IPS DF 6.9 (cell line): ENCODE data around the gene KCNJ13.

Source experiments
- DNase-seq: peaks from one replicate; pipeline ENCODE4 v3.0.0-alpha.2; 2013; ENCODE audit warnings: low read depth, low spot score
- H3K27ac ChIP-seq: one replicate; pipeline ENCODE4 v1.5.1; 2013; ENCODE audit warnings: low read length, control low read depth
- H3K27me3 ChIP-seq: 2 replicates; pipeline ENCODE4 v1.6.1; 2013; ENCODE audit warnings: mild to moderate bottlenecking, low read length; ENCODE audit not compliant: control insufficient read depth, insufficient read depth
- H3K36me3 ChIP-seq: 2 replicates; pipeline ENCODE4 v1.6.1; 2013; ENCODE audit warnings: low read length; ENCODE audit not compliant: control insufficient read depth, insufficient read depth
- H3K4me1 ChIP-seq: 2 replicates; pipeline ENCODE4 v1.6.1; 2013; ENCODE audit warnings: low read length; ENCODE audit not compliant: control insufficient read depth, insufficient read depth
- H3K4me3 ChIP-seq: 2 replicates; pipeline ENCODE4 v1.5.1; 2013; ENCODE audit warnings: mild to moderate bottlenecking, low read length
- H3K9me3 ChIP-seq: 2 replicates; pipeline ENCODE4 v1.6.1; 2013; ENCODE audit warnings: low read length, inconsistent platforms; ENCODE audit not compliant: control insufficient read depth, insufficient read depth
- WGBS: extraction: QIAGEN DNeasy Blood & Tissue Kit; methylation state at CpG from one replicate; pipeline ENCODE4 v1.1.7; 2013; ENCODE audit warnings: mixed read lengths, missing lambda C conversion rate; ENCODE audit not compliant: insufficient read length, insufficient coverage; 5-methylcytosine and 5-hydroxymethylcytosine counted together

The KCNJ13 gene

DNA sequence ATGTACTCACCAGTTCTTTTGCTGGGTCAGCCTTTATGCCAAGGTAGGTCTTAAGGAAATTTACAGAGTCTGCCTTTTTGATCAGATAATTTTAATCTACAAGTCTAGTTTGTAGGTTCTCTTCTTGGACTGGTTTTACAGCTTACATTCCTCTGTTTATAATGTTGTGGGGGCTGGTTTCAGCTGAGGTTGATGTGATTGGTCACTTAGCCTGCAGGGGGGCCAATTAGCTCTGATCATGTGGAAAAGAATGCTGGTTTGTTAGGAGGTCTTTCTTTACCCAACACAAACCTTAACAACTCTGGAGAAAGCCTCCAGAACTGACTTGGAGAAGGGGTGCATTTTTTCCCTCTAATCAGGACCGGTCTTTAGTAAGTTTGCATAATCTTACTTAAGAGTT is at the start of gene KCNJ13:
TSS of gene KCNJ13 (minus strand) at position 131 of the 400 bp plus-strand sequence. CDS start 5,203 bp downstream, outside the sequence.
- H3K36me3 ChIP-seq: no peaks in the 10 kb centered on the region
- no peak within 1 kb of the TSS for H3K27ac ChIP-seq
- H3K27me3 ChIP-seq: no peaks in the 10 kb centered on the region
- no peak within 1 kb of the TSS for H3K4me3 ChIP-seq
- no peaks in the 10 kb centered on the region for H3K9me3 ChIP-seq
- WGBS: no CpG with 5 or more reads among the region's 1 CpG
- no peak for DNase-seq
- H3K4me1 ChIP-seq: no peaks in the 10 kb centered on the region

DNA sequence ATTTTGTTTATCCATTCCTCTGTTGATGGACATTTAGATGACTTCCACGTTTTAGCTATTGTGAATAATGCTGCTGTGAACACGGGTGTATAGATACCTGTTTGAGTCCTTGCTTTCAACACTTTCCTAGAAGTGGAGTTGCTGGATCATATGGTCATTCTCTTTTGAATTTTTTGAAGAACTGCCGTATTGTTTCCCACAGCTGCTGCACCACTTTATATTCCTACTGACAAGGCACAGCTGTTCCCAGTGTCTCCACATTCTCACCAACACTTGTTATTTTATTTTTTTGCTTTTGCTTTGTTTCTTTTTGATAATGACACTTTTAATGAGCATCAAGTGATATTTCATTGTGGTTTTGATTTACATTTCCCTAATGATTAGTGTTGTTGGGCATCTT is 41.4 kb upstream of the KCNJ13 start:
- no CpG with 5 or more reads among the region's 3 CpGs for WGBS
- Histone ChIP-seq H3K36me3 (peaks cover 4% of the 10 kb centered on the region; the same call in 1 of the 2 replicates), H3K4me3 (no peak overlapping the region), H3K27me3 (no peaks in the 10 kb centered on the region), H3K27ac (no peak overlapping the region), H3K4me1 (no peaks in the 10 kb centered on the region), H3K9me3 (no peaks in the 10 kb centered on the region)
- no peak for DNase-seq

DNA sequence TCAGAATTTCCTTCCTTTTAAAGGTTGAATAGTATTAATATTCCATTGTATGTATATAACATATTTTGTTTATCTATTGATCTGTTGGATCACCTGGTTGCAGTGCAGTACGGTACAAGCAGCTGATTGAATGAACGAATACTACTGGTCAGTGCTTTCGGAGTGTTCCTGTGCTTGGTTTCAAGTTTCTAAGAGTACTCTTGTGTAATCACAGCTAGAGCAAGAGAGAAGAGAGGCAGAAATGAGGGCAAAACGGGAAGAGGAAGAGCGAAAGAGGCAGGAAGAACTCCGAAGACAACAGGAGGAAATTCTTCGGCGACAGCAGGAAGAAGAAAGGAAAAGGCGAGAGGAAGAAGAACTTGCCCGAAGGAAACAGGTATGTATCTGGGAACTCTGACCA is 40.3 kb upstream of the KCNJ13 start:
- no peak for DNase-seq
- WGBS: no CpG with 5 or more reads among the region's 10 CpGs
- Histone ChIP-seq H3K4me3 (no peak overlapping the region), H3K36me3 (peaks cover 4% of the 10 kb centered on the region; the same call in 1 of the 2 replicates), H3K27ac (no peak overlapping the region), H3K27me3 (no peaks in the 10 kb centered on the region), H3K9me3 (no peaks in the 10 kb centered on the region), H3K4me1 (no peaks in the 10 kb centered on the region)

DNA sequence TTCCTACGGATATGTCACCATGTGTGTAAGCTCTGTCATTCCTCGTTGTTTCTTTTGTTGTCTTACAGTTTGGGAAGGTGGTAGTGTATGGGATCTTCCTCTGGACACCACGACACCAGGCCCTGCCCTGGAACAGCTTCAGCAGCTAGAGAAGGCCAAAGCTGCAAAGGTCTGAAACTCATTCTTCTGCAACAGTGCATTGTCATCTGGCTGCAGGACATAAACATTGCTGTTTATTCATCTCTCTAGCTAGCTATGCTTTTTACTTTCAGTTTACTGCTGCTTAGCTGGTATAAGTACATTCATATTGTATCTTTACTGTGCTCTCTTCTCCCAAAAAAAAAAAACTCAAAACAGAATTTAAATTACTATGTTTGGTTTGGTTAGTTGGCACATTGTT is 39.2 kb upstream of the KCNJ13 start:
- no peaks in the 10 kb centered on the region for H3K9me3 ChIP-seq
- no peaks in the 10 kb centered on the region for H3K27me3 ChIP-seq
- DNase-seq: no peak
- H3K4me1 ChIP-seq: no peaks in the 10 kb centered on the region
- H3K27ac ChIP-seq: no peak overlapping the region
- H3K4me3 ChIP-seq: no peak overlapping the region
- peaks cover 4% of the 10 kb centered on the region; the same call in 1 of the 2 replicates for H3K36me3 ChIP-seq
- WGBS: no CpG with 5 or more reads among the region's 3 CpGs

GRCh38 chr2:232810444-232810843 is 34.1 kb upstream of the KCNJ13 start:
- DNase-seq: no peak
- Histone ChIP-seq H3K4me1 (no peaks in the 10 kb centered on the region), H3K9me3 (no peaks in the 10 kb centered on the region), H3K27ac (no peak overlapping the region), H3K4me3 (no peak overlapping the region), H3K36me3 (peaks cover 8% of the 10 kb centered on the region; the same call in 1 of the 2 replicates), H3K27me3 (no peaks in the 10 kb centered on the region)
- WGBS: no CpG with 5 or more reads among the region's 1 CpG

DNA sequence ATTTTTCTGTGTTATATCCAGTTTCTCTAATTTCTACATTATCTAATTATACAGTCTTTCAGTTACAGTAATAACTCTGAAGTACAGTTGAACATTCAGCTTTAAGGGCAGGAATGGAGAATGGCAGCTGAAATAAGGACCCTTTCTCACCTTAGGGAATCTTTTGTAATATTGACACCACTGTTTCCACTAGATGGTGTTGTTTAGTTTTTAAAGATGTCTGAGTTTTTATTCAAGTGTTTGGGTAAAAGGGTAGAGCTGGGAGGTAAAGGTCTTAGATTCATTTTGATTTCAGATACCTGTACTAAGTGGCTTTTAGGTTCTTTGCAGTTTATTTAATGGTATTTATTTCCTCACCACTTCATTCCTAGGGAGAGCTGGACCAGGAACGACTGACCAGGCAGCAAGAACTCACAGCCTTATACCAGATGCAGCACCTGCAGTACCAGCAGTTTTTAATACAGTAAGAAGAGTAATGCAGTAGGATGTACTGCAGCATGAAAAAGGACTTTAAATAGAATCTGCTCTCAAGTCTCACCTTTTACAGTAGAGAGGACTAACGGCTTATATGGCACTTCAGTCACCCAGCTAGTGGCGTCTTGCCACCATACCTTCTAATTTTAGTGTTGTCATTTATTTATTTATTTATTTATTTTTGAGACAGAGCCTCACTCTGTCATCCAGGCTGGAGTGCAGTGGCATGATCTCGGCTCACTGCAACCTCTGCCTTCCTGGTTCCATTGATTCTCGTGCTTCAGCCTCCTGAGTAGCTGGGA is 33.2 kb upstream of the KCNJ13 start:
- H3K36me3 ChIP-seq: peaks cover 8% of the 10 kb centered on the region; the same call in 1 of the 2 replicates
- H3K4me3 ChIP-seq: no peak overlapping the region
- no CpG with 5 or more reads among the region's 5 CpGs for WGBS
- no peaks in the 10 kb centered on the region for H3K27me3 ChIP-seq
- H3K4me1 ChIP-seq: no peaks in the 10 kb centered on the region
- no peaks in the 10 kb centered on the region for H3K9me3 ChIP-seq
- DNase-seq: no peak
- no peak overlapping the region for H3K27ac ChIP-seq

DNA sequence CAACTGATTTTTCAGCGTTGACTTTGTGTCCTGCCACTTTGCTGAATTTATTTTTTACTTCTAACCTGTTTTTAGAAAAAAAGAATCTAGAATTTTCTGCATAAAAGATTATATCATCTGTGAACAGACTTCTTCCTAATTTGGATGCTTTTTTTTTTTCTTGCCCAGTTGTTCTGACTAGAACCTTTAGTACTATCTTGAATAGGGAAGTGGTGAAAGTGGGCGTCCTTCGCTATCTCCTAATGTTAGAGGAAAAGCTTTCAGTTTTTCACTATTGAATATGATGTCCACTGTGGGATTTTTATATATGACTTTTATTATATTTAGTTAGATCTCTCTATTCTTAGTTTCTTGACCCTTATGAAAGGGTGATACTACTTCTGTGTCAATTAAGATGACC is 25.7 kb upstream of the KCNJ13 start:
- no peaks in the 10 kb centered on the region for H3K4me1 ChIP-seq
- H3K27me3 ChIP-seq: no peaks in the 10 kb centered on the region
- H3K9me3 ChIP-seq: no peaks in the 10 kb centered on the region
- no CpG with 5 or more reads among the region's 3 CpGs for WGBS
- 0 out of 2 replicates have a peak, but pooled peaks cover 3% of the 10 kb centered on the region for H3K36me3 ChIP-seq
- H3K27ac ChIP-seq: no peak overlapping the region
- H3K4me3 ChIP-seq: no peak overlapping the region
- no peak for DNase-seq

DNA sequence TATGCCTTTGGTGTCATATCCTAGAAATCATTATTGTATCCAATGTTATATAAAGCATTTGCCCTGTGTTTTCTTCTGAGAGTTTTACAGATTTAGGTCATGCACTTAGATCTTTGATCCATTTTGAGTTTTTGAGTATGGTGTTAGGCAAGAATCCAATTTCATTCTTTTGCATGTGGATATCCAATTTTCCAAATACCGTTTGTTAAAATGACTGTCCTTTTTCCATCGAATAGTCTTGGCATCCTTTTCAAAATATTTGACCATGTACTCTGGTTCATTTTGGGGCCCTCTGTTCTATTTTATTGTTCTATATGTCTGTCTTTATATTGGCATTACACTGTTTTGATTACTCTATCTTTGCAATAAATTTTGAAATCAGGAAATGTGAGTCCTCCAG is 23.8 kb upstream of the KCNJ13 start:
- DNase-seq: no peak
- no peaks in the 10 kb centered on the region for H3K9me3 ChIP-seq
- H3K36me3 ChIP-seq: 0 out of 2 replicates have a peak, but pooled peaks cover 2% of the 10 kb centered on the region
- H3K4me1 ChIP-seq: no peaks in the 10 kb centered on the region
- no CpG with 5 or more reads among the region's 2 CpGs for WGBS
- no peak overlapping the region for H3K27ac ChIP-seq
- no peaks in the 10 kb centered on the region for H3K27me3 ChIP-seq
- no peak overlapping the region for H3K4me3 ChIP-seq

GRCh38 chr2:232798187-232798586 is 21.8 kb upstream of the KCNJ13 start:
- Histone ChIP-seq H3K4me1 (no peaks in the 10 kb centered on the region), H3K9me3 (no peaks in the 10 kb centered on the region), H3K27me3 (no peaks in the 10 kb centered on the region; the same call in 1 of the 2 replicates), H3K4me3 (no peak overlapping the region), H3K27ac (no peak overlapping the region), H3K36me3 (0 out of 2 replicates have a peak, but pooled peaks cover 5% of the 10 kb centered on the region)
- no peak for DNase-seq

DNA sequence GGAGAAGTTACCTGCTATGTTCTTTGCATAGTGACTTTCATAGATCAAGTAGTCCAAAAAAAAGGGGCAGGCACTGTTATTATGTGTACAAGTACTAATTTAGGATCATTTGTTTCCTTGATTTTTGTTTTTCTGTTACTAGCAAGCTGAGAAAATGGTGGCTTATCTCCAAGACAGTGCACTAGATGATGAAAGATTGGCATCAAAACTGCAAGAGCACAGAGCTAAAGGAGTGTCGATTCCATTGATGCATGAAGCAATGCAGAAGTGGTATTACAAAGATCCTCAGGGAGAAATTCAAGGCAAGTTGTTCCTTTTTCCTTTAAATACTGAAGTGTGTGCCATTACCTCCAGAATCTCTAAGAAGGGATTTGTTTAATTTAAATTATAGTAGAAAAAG is 19.6 kb upstream of the KCNJ13 start:
- WGBS: no CpG with 5 or more reads among the region's 1 CpG
- H3K27ac ChIP-seq: no peak overlapping the region
- H3K4me3 ChIP-seq: no peak overlapping the region
- no peaks in the 10 kb centered on the region; the same call in 1 of the 2 replicates for H3K27me3 ChIP-seq
- no peaks in the 10 kb centered on the region for H3K9me3 ChIP-seq
- no peaks in the 10 kb centered on the region for H3K4me1 ChIP-seq
- peaks cover 12% of the 10 kb centered on the region; the same call in 1 of the 2 replicates for H3K36me3 ChIP-seq
- DNase-seq: no peak

DNA sequence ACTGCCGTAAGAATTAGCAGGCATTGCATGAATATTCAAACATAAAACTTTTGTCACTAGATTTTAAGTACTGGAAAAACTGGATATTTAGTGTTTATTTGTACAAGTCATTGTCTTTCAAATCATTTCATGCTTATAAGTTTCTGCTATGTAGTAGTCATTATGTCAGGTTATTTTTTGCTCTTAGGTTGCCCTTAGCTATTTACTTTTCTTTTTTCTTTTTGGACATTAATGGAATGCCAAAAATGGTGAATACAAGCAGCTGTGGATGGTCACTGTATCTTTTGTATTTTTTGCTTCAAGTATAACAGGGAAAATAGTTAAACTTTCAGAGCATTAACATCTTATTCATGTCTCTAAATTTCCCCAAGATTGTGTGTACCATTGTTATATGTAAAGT is 18.6 kb upstream of the KCNJ13 start:
- no peak for DNase-seq
- no CpG with 5 or more reads among the region's 1 CpG for WGBS
- Histone ChIP-seq H3K4me1 (no peaks in the 10 kb centered on the region), H3K27me3 (no peaks in the 10 kb centered on the region; the same call in 1 of the 2 replicates), H3K27ac (no peak overlapping the region), H3K36me3 (peaks cover 16% of the 10 kb centered on the region; the same call in 1 of the 2 replicates), H3K9me3 (no peaks in the 10 kb centered on the region), H3K4me3 (no peak overlapping the region)
